COLO668 (cell line): Measurements from ENCODE around the gene RGPD8.
A peak's percentile ranks its signal among the peaks of the same experiment; 100 is the strongest.
"Not testable (repeated sequence)": the region's sequence is repeated elsewhere in the genome, so short reads cannot be mapped to it uniquely, and the experiment has no call there.

Source experiments
- DNase-seq: peaks from one replicate; lab custom pipeline; 2025; ENCODE audit not compliant: unreplicated experiment; lab: John Stamatoyannopoulos, UW

Gene RGPD8

GRCh38 chr2:112433480-112433879 lies at the start of gene RGPD8:
RGPD8 (minus strand) TSS chr2:112433645; CDS start chr2:112433453, 192 bp downstream.
- DNase-seq = not testable (repeated sequence)

GRCh38 chr2:112483042-112483473 lies 49.6 kb upstream of the RGPD8 start:
- peak; percentile 29 for DNase-seq

GRCh38 chr2:112482309-112483041 lies 49.0 kb upstream of the RGPD8 start:
- peak; percentile 49 for DNase-seq

- peak; percentile 87 for DNase-seq
These were observed 48.2 kb upstream of the RGPD8 start, which contains the start of gene TTL for GRCh38 chr2:112481528-112482233. TTL (plus strand) TSS chr2:112482156; CDS start chr2:112482345, 189 bp downstream.

- peak; percentile 85 for DNase-seq
These were observed 47.6 kb upstream of the RGPD8 start for GRCh38 chr2:112481050-112481527.

GRCh38 chr2:112480530-112481049 lies 47.1 kb upstream of the RGPD8 start:
- DNase-seq = peak; percentile 27

- DNase-seq = no peak
These were observed 43.0 kb upstream of the RGPD8 start for GRCh38 chr2:112476434-112476833.

- DNase-seq = no peak
These were observed 41.5 kb upstream of the RGPD8 start for GRCh38 chr2:112474844-112475486.

GRCh38 chr2:112472547-112473263 lies 39.3 kb upstream of the RGPD8 start:
- no peak for DNase-seq

- no peak for DNase-seq
These were observed 31.9 kb upstream of the RGPD8 start for GRCh38 chr2:112465382-112465781.

- DNase-seq = no peak
These were observed 29.8 kb upstream of the RGPD8 start for GRCh38 chr2:112463256-112463655.

- no peak for DNase-seq
These were observed 28.7 kb upstream of the RGPD8 start for GRCh38 chr2:112462178-112462577.

GRCh38 chr2:112459372-112459771 lies 25.9 kb upstream of the RGPD8 start:
- DNase-seq = no peak

GRCh38 chr2:112454586-112454985 lies 21.1 kb upstream of the RGPD8 start:
- no peak for DNase-seq

GRCh38 chr2:112451317-112451716 lies 17.9 kb upstream of the RGPD8 start:
- DNase-seq = no peak

GRCh38 chr2:112449854-112450253 lies 16.4 kb upstream of the RGPD8 start:
- DNase-seq = no peak

- not testable (repeated sequence) for DNase-seq
These were observed 10.8 kb upstream of the RGPD8 start for GRCh38 chr2:112444256-112444655.

- DNase-seq = not testable (repeated sequence)
These were observed 5.3 kb upstream of the RGPD8 start for GRCh38 chr2:112438603-112439261.

- not testable (repeated sequence) for DNase-seq
These were observed 4.0 kb upstream of the RGPD8 start for GRCh38 chr2:112437405-112437831.

GRCh38 chr2:112436993-112437392 lies 3.5 kb upstream of the RGPD8 start:
- DNase-seq = not testable (repeated sequence)
